Activated CD4-positive, alpha-beta T cell treated with anti-CD3 and anti-CD28 coated beads for 36 hours (primary cell): ENCODE measurements around the gene TFPI. TPM values are rescaled to one million over a fixed set of nuclear protein-coding genes. Genes with fewer than 3 reads are reported as not detected.

ENCODE experiments used
- ATAC-seq: fragments of 200-7000 bp; cut with Tn5 transposase; one replicate; pipeline ENCODE4 v1.10.0; 2021; ENCODE audit warnings: mild to moderate bottlenecking, moderate library complexity
- CTCF ChIA-PET: fragments of 350-600 bp; sonication (Branson Sonifier 250); formaldehyde crosslinking; loops from one replicate; lab custom pipeline; 2021; ENCODE audit warnings: antibody characterized with exemption; lab: Charles Lee
- POLR2A ChIA-PET: fragments of 350-600 bp; sonication (Branson Sonifier 250); formaldehyde crosslinking; loops from one replicate; lab custom pipeline; 2021; ENCODE audit warnings: antibody characterized with exemption, inconsistent platforms; lab: Charles Lee
- DNase-seq: peaks from one replicate; pipeline ENCODE4 v3.0.0-alpha.2; 2020
- H3K27ac Mint-ChIP-seq: one replicate; pipeline ENCODE4 v1.8.0; 2021; ENCODE audit warnings: mixed read lengths
- H3K27me3 Mint-ChIP-seq: one replicate; pipeline ENCODE4 v1.8.0; 2021; ENCODE audit warnings: mixed read lengths
- H3K36me3 Mint-ChIP-seq: one replicate; pipeline ENCODE4 v1.8.0; 2021; ENCODE audit warnings: low read depth, mixed read lengths
- H3K4me1 Mint-ChIP-seq: one replicate; pipeline ENCODE4 v1.8.0; 2021; ENCODE audit warnings: mixed read lengths
- H3K4me3 Mint-ChIP-seq: one replicate; pipeline ENCODE4 v1.8.0; 2021; ENCODE audit warnings: mild to moderate bottlenecking, moderate library complexity, mixed read lengths
- H3K9me3 Mint-ChIP-seq: one replicate; pipeline ENCODE4 v1.8.0; 2021; ENCODE audit warnings: low read depth, mixed read lengths
- intact Hi-C, 2 experiments: fragments of 100-400 bp; cut with DNase I in 1 of 2; cut with micrococcal nuclease in 1 of 2; formaldehyde crosslinking; loops; one replicate each; pipeline versions ENCODE4 v1.14.2 to v1.15.1; 2022 to 2024; cut with DNase I, micrococcal nuclease
- total RNA-seq, 2 experiments: library from RNA; stranded (reverse); gene quantifications; one replicate each; pipeline ENCODE4 v1.2.3, GENCODE V29; 2021

The TFPI gene
- total RNA-seq, 2 experiments from 2014 or later: 0.21 TPM; not detected in 1

DNA sequence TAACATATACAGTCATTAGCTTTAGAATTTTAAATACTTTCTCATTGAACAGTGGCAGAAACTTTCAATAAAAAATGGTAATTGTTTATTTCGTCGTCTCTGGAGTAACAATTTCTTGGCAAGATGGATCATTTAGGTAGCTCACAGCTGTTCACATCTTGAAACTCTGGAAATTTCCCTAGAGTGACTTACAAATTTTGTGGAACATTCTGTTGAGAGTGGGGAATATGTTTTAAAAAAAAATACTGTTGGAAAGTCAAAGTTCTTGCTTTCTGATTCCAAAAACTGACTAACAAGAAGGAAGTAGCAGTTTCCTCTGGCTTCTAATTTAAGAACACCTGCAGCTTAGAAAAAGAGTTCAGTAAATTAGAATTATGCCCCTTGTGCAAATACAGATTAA lies 95.0 kb downstream of the TFPI start:
- no peaks in the 10 kb centered on the region for H3K36me3 Mint-ChIP-seq
- ChIA-PET POLR2A (no interaction called here), CTCF (no interaction called here)
- H3K27ac Mint-ChIP-seq: no peak overlapping the region
- no peak for ATAC-seq
- DNase-seq: no peak
- no peak overlapping the region for H3K4me3 Mint-ChIP-seq
- intact Hi-C loops: no loop called here
- H3K9me3 Mint-ChIP-seq: no peaks in the 10 kb centered on the region
- no peaks in the 10 kb centered on the region for H3K27me3 Mint-ChIP-seq
- no peaks in the 10 kb centered on the region for H3K4me1 Mint-ChIP-seq

DNA sequence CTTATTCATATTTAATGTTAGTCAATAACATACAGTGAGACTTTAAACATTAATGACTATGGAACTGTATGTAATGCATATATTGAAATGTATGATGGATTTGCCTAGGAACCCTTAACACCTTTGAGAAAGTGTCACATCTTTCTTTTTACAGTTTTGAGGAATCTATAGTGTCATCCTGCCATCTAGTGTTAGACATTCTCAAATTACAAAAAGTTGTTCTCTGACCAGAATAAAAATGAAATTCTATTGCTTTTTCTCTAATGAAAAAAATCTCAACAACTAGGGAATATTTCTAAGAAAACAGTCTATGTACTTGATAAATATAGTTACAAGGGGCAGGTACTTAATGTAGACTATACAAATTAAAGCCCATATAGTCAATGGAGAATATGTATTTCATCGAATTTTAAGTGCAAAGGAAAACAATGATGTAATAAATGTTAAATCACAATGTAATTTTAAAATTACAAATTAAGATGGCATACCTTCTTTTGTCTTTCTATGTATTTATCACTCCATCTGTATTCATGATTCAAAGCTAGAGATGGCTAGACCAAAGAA lies 101.1 kb downstream of the TFPI start:
- Mint-ChIP-seq H3K36me3 (no peaks in the 10 kb centered on the region), H3K4me3 (no peak overlapping the region), H3K9me3 (no peaks in the 10 kb centered on the region), H3K27me3 (no peaks in the 10 kb centered on the region), H3K4me1 (peaks cover 6% of the 10 kb centered on the region), H3K27ac (no peak overlapping the region)
- ChIA-PET POLR2A (no interaction called here), CTCF (no interaction called here)
- no peak for DNase-seq
- no peak for ATAC-seq
- intact Hi-C loops: loop anchor here (1.0 to 5.0 kb wide), 5 partner anchors 156 to 951 kb away; no protein-coding TSS in a partner anchor

DNA sequence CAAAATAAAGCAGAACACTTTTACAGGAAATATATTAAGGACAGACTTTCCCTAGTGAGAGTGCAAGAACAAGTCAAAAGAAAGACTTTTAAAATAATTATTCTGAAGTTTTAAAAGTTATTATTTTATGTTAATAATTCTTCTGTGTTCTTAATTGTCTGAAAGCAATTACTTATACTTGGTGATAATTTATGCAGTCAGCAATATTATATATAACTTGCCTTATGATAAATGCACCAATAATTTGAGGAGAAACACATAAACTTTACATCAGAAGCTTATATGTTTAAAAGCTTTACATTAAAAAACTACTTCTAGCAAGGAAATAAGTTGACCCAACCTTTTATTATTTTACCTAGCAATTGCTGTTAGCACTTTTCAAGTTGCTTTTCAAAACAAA lies 102.7 kb downstream of the TFPI start:
- ChIA-PET CTCF (interaction anchor here (0.6 to 0.7 kb wide), 2 partner anchors 17 to 555 kb away, joined by 3 read pairs; no protein-coding TSS in a partner anchor), POLR2A (no interaction called here)
- Mint-ChIP-seq H3K36me3 (no peaks in the 10 kb centered on the region), H3K9me3 (no peaks in the 10 kb centered on the region), H3K27me3 (no peaks in the 10 kb centered on the region), H3K4me3 (no peak overlapping the region), H3K27ac (no peak overlapping the region), H3K4me1 (peaks cover 9% of the 10 kb centered on the region)
- no peak for ATAC-seq
- intact Hi-C loops: loop anchor here in 1 of 2 experiments (5.0 kb wide), 2 partner anchors 154 to 949 kb away; no protein-coding TSS in a partner anchor
- no peak for DNase-seq

DNA sequence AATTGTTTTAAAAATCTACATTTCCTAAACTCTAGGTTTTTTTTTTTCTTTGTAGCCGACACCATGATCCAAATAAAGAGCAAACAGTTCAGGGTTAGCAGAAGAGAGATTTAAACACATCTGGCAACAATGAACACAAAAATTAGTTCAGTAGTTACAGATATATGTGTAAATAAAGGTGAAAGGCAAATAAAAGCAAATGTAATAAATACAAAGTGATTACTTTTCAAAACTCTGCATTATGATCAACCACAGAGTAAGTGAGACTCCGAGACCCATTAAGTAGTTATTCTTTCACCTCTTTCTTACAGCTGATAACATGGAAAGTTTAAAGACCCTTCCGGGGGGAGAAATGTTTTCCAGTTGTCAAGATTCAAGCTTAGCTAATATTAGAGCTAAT lies 106.9 kb downstream of the TFPI start:
- intact Hi-C loops: no loop called here
- ATAC-seq: no peak
- no peaks in the 10 kb centered on the region for H3K9me3 Mint-ChIP-seq
- DNase-seq: no peak
- H3K4me3 Mint-ChIP-seq: peak overlapping the region; percentile 61
- peaks cover 10% of the 10 kb centered on the region for H3K4me1 Mint-ChIP-seq
- H3K27ac Mint-ChIP-seq: no peak overlapping the region
- no peaks in the 10 kb centered on the region for H3K36me3 Mint-ChIP-seq
- CTCF ChIA-PET: no interaction called here
- no peaks in the 10 kb centered on the region for H3K27me3 Mint-ChIP-seq
- POLR2A ChIA-PET: interaction anchor here (0.6 kb wide), 1 partner anchor 251 kb away, joined by 4 read pairs; no protein-coding TSS in a partner anchor

DNA sequence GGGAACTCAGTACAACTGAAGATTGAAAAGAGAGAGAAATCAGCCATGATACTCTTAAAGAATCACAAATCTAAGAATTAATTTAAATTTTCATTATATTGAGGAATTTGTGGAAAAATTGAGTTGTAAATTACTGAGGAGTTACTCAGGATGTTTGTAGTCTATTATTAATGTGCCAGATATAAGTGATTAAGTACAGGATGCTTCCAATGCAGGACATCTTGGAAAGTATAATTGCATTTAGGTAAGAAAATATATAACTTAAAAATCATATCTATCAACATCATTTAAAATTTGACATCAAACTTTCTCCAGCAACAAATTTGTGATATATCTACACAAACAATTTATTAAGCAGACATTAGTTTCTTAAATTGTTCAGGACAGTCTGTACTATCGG lies 107.5 kb downstream of the TFPI start:
- ChIA-PET CTCF (no interaction called here), POLR2A (interaction anchor here (0.6 kb wide), 1 partner anchor 251 kb away, joined by 4 read pairs; no protein-coding TSS in a partner anchor)
- peaks cover 10% of the 10 kb centered on the region for H3K4me1 Mint-ChIP-seq
- no peak overlapping the region for H3K27ac Mint-ChIP-seq
- H3K4me3 Mint-ChIP-seq: no peak overlapping the region
- ATAC-seq (no peak), DNase-seq (no peak)
- H3K9me3 Mint-ChIP-seq: no peaks in the 10 kb centered on the region
- no peaks in the 10 kb centered on the region for H3K36me3 Mint-ChIP-seq
- H3K27me3 Mint-ChIP-seq: no peaks in the 10 kb centered on the region
- intact Hi-C loops: no loop called here

DNA sequence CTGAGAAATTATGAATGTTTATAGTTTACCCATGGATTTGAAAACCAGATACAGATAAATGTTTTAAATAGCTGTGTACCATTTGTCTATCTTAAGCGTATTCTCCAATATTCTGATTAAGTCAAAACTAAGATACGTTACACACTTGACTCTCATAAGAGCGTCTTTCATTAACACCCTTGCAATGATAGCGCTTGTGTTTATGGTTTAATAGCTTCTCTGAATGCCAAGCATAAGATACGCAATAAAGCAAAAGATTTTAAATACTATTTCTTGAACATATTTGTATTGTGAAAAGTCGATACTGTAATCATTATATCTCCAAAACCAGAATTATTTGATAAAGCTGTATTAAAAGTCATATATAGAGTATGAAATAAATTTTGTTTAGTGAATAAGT lies 109.2 kb downstream of the TFPI start:
- Mint-ChIP-seq H3K36me3 (no peaks in the 10 kb centered on the region), H3K4me3 (no peak overlapping the region), H3K4me1 (peaks cover 10% of the 10 kb centered on the region), H3K9me3 (no peaks in the 10 kb centered on the region), H3K27ac (no peak overlapping the region), H3K27me3 (no peaks in the 10 kb centered on the region)
- ChIA-PET POLR2A (no interaction called here), CTCF (no interaction called here)
- DNase-seq (no peak), ATAC-seq (no peak)
- intact Hi-C loops: no loop called here

DNA sequence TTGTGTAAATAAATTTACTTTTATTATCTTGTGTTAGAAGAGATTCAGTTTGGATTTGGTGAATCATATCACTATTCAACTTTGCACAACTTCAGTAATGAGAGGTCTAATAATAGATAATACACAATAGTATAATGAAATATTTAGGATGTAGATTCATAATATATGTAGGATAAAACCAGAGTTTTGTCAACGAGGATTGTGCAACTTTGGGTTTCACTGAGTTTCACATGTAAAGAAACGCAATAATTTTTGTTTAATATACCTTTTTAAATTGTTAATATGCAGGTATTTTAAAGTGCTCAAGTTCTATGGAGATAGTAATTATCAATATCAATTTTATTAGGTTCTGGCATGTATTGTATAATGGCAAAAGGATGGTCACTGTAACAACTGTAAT lies 111.5 kb downstream of the TFPI start:
- intact Hi-C loops: no loop called here
- no peaks in the 10 kb centered on the region for H3K27me3 Mint-ChIP-seq
- H3K4me3 Mint-ChIP-seq: no peak overlapping the region
- ChIA-PET CTCF (no interaction called here), POLR2A (no interaction called here)
- ATAC-seq: no peak
- no peak overlapping the region for H3K27ac Mint-ChIP-seq
- no peaks in the 10 kb centered on the region for H3K9me3 Mint-ChIP-seq
- no peak for DNase-seq
- peaks cover 2% of the 10 kb centered on the region for H3K4me1 Mint-ChIP-seq
- H3K36me3 Mint-ChIP-seq: no peaks in the 10 kb centered on the region

DNA sequence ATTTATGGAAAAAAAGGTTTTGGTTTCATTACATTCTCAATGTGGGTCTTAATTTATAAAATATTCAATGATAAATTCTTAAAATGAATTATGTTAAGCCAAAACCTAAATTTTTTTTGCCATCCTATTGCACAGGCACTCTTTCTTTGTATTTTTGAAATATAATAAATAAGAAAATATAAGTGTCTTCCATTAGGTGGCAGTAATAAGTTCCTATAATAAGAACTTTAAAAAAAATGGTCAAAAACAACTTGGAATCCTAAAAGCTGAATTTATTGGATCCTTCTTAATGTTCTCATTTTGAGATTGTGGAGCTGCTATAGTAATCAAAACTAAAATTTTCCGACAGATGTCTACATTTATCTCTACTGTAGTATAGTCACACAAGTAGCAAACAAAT lies 111.9 kb downstream of the TFPI start:
- H3K9me3 Mint-ChIP-seq: no peaks in the 10 kb centered on the region
- no peaks in the 10 kb centered on the region for H3K27me3 Mint-ChIP-seq
- ATAC-seq (no peak), DNase-seq (no peak)
- CTCF ChIA-PET: no interaction called here
- intact Hi-C loops: no loop called here
- H3K4me3 Mint-ChIP-seq: no peak overlapping the region
- POLR2A ChIA-PET: no interaction called here
- no peak overlapping the region for H3K27ac Mint-ChIP-seq
- no peaks in the 10 kb centered on the region for H3K36me3 Mint-ChIP-seq
- peaks cover 2% of the 10 kb centered on the region for H3K4me1 Mint-ChIP-seq

DNA sequence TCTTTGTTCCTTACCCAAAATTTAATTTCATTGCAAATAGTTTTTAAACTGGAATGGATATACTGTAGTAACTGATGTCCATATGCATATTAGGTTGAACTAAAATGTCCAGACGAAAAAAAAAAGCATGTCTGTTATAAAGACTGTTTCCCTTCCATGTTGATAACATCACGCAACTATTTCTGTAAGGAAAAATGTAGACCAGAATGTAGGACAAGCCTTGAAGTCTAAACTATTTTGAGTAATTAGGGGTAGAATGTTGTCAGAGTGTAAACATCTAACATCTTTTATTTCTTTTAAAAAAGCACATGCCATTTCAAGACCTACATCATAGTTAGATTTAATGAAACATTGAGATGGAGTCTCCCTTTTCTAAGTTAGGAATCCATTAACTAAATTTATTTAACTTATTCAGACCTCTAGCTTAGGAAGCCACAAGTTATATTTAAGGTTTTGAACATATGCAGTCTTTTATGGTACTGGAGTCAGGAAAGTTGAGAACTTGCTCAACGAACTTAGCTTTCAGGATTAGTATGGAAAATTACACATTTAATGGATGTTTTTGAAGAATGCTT lies 114.0 kb downstream of the TFPI start:
- DNase-seq (no peak), ATAC-seq (no peak)
- Mint-ChIP-seq H3K4me1 (no peaks in the 10 kb centered on the region), H3K4me3 (no peak overlapping the region), H3K9me3 (no peaks in the 10 kb centered on the region), H3K36me3 (no peaks in the 10 kb centered on the region), H3K27ac (no peak overlapping the region), H3K27me3 (no peaks in the 10 kb centered on the region)
- intact Hi-C loops: no loop called here
- CTCF ChIA-PET: no interaction called here
- POLR2A ChIA-PET: interaction anchor here (0.6 kb wide), 1 partner anchor 215 kb away, joined by 5 read pairs; no protein-coding TSS in a partner anchor

DNA sequence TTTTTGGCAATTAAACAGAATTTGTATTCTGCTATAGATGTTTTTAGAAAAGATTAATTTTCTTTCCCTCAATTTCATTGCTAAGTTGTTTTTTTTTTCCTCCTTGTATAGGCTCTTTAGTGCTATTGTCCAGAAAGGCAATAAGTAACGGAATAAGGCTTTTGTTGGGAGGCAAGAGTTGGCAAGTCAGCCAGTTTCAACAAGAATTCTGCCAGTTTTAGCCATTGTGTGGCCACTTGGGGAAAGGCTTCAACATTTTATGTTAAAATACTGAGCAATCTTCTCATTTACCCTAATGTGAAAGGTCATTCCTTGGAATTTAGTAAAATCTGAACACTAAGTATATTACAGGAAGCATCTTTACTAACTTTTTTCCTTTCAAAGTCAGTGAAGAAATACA lies 115.8 kb downstream of the TFPI start:
- POLR2A ChIA-PET: no interaction called here
- Mint-ChIP-seq H3K9me3 (no peaks in the 10 kb centered on the region), H3K36me3 (no peaks in the 10 kb centered on the region), H3K4me3 (no peak overlapping the region), H3K27ac (no peak overlapping the region), H3K4me1 (peaks cover 3% of the 10 kb centered on the region), H3K27me3 (no peaks in the 10 kb centered on the region)
- ATAC-seq (no peak), DNase-seq (no peak)
- intact Hi-C loops: no loop called here
- CTCF ChIA-PET: interaction anchor here (0.9 kb wide), 1 partner anchor 10 kb away, joined by 4 read pairs; the partner anchor contains the start of gene CALCRL

DNA sequence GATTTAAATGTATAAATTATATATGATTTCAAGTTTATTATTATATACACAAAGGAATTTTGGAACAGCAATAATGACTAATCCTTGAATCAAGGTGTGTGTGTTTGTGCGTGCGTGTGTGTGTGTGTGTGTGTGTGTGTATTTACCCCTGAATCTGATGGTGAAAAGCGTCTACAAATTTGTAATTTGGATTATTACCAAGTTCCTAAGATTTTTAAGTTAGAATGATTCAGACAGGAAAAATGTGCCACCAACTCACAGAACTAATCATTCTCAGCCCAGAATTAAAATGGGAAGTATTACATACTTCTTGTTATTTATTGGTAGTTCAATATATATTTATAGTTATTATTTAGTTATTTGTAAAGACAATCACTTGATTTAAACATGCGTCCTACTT lies 118.5 kb downstream of the TFPI start:
- DNase-seq (no peak), ATAC-seq (no peak)
- no peaks in the 10 kb centered on the region for H3K36me3 Mint-ChIP-seq
- ChIA-PET CTCF (interaction anchor here (0.6 kb wide), 1 partner anchor 65 kb away, joined by 3 read pairs; no protein-coding TSS in a partner anchor), POLR2A (no interaction called here)
- intact Hi-C loops: no loop called here
- no peaks in the 10 kb centered on the region for H3K27me3 Mint-ChIP-seq
- H3K9me3 Mint-ChIP-seq: no peaks in the 10 kb centered on the region
- no peak overlapping the region for H3K27ac Mint-ChIP-seq
- no peak overlapping the region for H3K4me3 Mint-ChIP-seq
- peaks cover 3% of the 10 kb centered on the region for H3K4me1 Mint-ChIP-seq

DNA sequence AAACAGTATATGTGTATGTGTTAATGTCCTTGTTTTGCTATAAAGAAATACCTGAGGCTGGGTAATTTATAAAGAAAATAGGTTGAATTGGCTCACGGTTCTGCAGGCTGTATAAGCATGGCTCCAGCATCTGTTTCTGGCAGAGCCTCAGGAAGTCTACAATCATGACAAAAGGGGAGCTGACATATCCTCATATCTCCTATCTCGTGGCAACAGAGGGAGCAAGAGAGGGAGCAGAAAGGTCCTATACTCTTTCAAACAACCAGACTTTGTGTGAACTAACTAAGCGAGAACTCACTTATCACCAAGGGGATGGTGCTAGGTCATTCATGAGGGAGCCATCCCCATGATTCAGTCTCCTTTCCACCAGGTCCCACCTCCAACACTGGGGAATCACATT lies 119.2 kb downstream of the TFPI start:
- Mint-ChIP-seq H3K36me3 (no peaks in the 10 kb centered on the region), H3K27ac (no peak overlapping the region), H3K4me3 (no peak overlapping the region), H3K4me1 (peaks cover 3% of the 10 kb centered on the region), H3K9me3 (no peaks in the 10 kb centered on the region), H3K27me3 (no peaks in the 10 kb centered on the region)
- intact Hi-C loops: no loop called here
- ATAC-seq (no peak), DNase-seq (no peak)
- POLR2A ChIA-PET: no interaction called here
- CTCF ChIA-PET: no interaction called here
